Measurements from ENCODE around the gene ZNF154.

ZNF154 gene

DNA sequence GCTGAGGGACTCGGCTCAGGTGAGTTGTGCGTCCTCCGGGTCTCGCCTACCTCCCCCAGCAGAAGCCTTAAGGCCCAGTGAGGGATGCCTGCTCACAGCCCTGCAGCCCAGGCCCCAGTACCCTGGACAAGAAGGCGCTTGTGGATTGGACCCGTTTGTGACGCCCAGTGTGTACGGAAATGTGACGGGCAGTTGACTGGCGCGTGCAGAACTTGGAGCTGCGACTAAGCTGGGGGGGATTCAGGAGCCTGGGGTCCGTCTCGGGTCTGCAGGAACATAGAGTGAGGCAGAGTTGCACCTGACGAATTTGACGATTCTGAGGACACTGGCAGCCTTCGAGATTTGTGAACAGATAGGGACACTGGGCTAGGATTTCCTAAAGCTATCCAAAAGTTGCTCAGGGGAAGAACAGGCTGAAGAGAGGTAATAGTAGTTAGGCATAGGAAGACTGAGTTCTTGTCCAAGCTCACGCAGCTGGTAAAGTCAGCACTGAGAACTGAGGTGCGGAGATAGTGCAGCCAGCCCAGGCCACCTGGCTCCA lies 26.7 kb downstream of the ZNF154 start:
- DNase-seq (ENCODE audit: low read depth in 2 of 2, low spot score in 1 of 2), result no peak

DNA sequence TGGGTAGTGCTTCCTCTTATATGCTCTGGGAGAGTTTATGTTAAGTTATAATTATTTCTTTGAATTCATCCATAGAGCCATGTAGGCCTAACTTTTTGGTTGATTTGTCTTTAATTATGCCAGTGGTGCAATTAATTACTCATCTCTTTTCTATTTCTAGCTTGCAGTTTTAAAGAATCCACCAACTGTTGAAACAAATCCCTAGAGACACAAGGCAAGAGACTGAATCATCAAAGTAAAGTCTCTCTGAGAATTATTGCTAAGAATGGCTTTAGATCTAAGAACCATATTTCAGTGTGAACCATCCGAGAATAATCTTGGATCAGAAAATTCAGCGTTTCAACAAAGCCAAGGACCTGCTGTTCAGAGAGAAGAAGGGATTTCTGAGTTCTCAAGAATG lies 33.1 kb downstream of the ZNF154 start:
- no peak for DNase-seq (ENCODE audit: low read depth in 2 of 2, low spot score in 1 of 2)

DNA sequence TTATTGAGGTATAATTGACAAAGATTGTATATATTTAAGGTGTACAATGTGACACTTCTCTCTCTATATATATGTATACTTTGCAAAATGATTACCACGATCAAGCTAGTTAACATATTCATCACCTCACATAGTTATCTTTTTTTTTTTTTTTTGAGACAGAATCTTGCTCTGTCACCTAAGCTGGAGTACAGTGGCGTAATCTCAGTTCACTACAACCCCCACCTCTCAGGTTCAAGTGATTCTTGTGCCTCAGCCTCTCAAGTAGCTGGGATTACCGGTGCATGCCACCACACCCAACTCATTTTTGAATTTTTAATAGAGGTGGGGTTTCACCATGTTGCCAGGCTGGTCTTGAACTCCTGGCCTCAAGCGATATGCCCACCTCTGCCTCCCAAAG lies 36.5 kb downstream of the ZNF154 start:
- DNase-seq (ENCODE audit: low read depth in 2 of 2, low spot score in 1 of 2), result no peak

DNA sequence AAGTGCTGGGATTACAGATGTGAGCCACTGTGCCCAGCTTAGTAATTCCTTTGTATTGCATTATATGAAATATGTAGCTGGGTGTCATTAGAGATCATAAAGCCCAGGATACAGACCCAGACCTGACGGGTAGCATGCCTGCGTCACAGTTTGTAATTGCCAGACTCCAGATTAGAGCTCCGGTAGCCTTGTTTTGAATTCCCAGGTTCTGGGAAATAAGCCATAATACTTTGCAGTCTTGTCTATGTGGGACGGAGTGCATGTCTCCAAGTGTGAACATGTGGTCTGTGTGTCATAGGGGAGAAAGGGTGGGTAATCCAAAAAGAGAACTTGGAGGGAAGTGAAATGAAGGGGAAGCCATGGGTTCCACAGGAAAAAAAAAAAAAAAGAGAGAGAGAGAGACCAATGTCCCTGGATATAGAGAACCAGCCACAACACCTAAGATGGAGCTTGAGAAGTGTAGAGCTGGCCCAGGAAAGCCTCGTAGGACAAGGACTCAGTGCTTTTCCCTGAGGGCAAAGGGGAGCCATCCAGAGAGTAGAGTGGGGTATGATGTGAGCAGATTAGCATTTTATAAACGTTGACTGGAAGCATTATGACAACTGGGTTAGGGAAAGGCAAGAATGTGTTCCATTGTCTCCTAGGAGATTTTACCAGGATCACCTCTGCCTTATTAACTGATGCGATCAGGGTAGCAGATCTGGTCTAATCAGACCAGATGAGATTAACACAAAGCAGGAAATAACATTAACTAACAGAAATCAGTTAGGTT lies 37.7 kb downstream of the ZNF154 start:
- DNase-seq (ENCODE audit: low read depth in 2 of 2, low spot score in 1 of 2), result no peak

DNA sequence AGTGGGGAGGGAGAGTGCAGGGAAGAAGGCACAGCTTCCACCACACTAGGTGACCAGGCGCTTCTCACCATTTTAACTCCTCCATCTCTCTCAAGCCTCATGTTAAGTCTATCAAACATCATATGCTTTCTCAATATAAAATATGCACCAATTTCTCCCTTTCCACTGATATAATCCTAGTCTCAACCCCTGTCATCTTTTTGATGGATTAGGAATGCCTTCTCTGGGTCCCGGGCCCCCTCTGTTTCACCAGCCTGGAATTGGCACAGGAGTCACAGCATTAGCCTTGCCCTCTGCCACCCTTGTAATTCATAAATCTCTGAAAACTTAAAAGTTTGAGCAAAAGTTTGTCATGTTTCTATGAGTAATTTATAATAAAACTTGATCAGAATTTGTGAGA lies 40.4 kb downstream of the ZNF154 start, which contains the start of gene ZSCAN4:
Gene ZSCAN4, plus strand, starts transcription at position 301 of the 400 bp plus-strand sequence. CDS start 7,211 bp downstream, outside the sequence.
- no peak for DNase-seq (ENCODE audit: low read depth in 2 of 2, low spot score in 1 of 2)

DNA sequence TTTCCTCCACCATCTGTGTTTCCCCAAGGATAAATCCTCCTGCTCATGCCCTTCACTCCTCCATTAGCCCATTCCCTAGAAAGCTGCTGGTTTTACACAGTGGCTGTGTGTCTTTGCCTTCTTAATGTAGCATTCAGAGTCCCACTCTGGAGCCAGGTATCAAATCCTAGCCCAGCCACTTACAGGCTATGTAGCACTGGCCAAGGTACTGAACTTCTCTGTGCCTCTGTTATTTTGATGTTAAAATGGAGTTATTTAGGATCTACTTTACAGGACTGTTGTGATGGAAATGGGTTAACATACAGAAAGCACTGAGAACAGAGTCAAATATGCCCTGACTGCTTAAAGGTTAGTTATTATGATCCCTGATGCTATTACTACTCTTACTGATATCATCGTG lies 41.8 kb downstream of the ZNF154 start:
- no peak for DNase-seq (ENCODE audit: low read depth in 2 of 2, low spot score in 1 of 2)

DNA sequence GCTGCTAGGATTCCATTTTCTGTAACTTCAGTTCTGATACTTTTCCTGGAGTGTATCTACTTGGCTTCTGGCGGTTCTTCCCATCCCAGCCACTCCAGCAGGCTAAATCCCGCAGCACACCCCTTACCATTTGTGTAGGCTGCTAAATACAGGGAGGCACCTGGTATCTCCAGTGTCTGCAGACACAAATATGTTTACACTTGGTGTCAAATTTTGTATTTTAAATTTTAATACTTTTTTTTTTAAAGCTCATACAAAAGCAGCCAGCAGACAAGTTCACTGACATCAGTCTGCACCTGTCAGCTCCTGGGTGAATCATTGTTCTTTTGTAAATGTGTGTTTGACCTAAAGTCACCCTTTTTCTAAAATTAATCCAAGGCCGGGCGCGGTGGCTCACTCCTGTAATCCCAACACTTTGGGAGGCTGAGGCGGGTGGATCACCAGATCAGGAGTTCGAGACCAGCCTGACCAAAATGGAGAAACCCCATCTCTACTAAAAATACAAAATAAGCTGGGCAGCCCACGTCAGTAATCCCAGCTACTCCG lies 43.7 kb downstream of the ZNF154 start:
- no peak for DNase-seq (ENCODE audit: low read depth in 2 of 2, low spot score in 1 of 2)

DNA sequence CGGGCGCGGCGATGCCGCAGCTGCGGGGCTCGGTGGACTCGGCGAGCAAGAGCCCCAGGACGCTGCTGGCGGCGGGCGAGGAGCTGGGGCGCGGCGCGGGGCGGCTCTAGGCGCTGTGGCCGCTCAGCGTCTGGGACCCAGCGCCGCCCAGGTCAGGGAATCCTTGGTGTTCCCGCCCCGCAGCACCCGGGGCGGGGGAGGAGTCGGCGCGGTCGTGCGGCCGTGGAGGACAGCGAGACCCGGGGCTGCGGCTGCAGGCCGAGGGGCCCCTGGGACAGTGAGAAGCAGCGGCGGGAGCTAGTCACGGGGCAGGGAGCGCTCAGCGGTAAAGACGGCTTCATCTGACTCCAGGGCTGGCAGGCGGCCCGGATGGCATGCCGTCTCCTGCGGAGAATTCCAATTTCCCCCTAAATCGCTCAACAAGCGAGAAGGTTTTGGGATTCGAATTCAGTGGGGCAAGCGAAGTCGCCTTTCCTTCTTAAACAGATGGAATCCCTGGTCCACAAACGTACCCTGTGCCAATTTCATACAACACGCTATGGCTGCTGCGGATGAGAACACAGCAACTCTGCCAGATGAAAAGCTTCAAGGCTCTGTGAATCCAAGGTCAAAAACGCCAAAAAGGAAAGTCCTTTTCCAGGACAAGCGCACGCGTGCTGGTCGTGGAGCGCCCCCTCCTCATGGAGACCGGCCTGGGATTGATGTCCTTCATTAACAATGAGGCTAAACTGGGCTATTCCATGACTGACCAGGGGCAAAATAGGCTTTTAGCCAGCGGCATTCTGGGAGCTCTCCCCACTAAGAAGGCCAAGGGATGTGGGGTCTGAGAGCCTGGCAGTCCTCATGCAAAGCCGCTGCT lies 44.5 kb downstream of the ZNF154 start:
- DNase-seq (ENCODE audit: low read depth in 2 of 2, low spot score in 1 of 2), result no peak

DNA sequence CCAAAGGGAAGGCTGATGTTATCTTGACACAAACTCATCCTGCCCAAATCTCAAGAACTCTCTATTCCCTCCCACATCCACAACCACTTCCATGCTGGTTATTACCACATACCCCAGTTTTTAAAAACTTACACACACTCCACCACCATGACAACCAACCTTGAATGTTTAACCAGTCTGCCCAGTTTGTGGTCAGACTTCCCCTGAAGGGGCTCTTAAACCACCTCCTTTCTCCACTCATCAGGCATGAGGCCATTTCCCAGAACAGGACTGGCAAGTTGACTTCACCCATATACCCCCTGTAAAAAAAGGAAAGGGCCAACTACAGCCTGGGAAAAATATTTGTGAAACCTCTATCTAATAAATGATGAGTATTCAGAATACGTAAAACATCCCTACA lies 52.7 kb downstream of the ZNF154 start:
- DNase-seq (ENCODE audit: low read depth in 2 of 2, low spot score in 1 of 2), result no peak

DNA sequence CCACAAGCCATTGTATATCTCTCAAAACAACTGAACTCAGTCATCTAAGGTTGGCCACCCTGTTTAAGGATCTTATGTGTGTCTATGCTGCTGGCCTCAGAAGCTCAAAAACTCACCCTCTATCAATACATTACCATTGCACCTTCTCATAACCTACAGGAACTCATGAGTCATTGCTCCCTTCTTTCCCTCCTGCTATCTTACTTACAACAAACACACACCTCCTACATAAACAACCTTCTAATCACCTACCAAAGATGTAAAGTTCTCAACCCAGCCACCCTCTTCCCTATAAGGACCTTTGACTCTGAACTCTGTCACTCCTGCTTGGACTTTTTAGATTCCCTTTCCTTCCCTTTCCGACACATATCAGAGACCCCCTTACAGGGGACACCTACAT lies 53.6 kb downstream of the ZNF154 start:
- DNase-seq (ENCODE audit: low read depth in 2 of 2, low spot score in 1 of 2), result no peak

DNA sequence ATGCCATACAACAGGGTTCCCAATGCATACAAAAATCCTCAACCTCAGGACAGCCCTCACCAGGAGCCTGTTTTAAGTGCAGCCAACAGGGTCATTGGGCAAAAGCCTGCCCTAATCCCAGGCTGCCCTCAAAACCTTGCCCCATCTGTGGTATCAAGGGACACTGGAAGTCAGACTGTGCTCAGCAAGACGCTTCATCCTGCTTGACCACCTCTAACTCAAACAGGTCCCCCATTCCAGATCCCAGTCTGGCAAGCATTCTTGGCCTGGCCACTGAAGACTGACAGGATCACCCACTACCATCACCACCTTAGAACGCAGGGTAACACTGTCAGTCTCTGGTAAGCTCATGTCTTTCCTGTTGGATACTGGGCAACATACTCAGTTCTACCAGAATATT lies 55.3 kb downstream of the ZNF154 start:
- DNase-seq (ENCODE audit: low read depth in 2 of 2, low spot score in 1 of 2), result no peak

DNA sequence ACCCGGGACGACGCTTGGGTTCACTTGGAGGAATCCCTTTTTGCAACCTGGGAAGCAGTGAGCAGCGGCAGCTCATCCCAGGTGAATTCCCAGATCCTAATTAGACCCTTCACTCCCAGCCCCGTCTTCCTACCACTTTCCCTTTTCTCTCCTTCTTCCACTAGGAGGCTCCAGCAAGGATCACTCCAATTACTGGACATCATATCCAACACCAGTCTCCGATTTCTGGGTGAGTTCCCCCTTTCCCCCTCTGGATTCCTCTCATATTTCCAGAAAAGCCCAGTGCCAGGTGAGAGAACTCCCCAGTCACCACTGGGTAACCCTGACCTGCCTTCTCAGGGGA lies 57.4 kb downstream of the ZNF154 start:
- no peak for DNase-seq (ENCODE audit: low read depth in 2 of 2, low spot score in 1 of 2)

DNA sequence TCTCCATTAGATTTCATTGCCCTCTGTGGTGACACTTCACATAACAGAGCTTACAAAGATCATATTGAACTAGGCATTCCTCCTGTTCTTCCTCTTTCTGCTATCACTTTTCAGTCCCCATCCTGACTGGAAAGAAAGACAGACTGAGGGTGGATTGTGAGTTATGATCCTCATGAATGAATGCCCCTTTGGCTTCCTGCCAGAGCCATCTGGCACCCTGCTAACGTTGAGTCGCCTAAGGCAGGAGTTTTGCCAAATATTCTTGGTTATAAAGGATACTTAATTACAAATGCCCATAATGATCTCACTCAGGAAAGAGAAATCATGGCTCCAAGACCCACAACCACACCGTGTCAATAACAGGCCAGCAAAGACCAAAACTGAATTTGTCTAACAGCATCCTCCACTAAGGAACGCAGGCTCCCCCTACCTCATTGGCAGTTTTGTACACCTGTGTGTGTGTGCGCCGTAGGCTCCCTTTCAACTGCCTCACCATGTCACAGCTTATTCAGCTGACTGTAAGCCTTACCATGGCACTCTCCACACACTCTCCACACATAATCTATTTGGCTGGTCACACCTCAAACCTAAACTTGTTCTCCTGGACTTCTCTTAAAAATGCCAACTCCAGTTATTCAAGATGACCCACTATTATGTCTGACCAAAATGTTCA lies 60.5 kb downstream of the ZNF154 start:
- DNase-seq (ENCODE audit: low read depth in 2 of 2, low spot score in 1 of 2), result no peak

All from stimulated activated CD8-positive, alpha-beta memory T cell treated with anti-CD3 and anti-CD28 coated beads, Interleukin-4, amount 100 ng/mL, for 1 hour (primary cell).